ENCODE results near the gene ALOX12B. TPM values are rescaled to one million over a fixed set of nuclear protein-coding genes. Genes with fewer than 3 reads are reported as not detected.

Gene ALOX12B
- 1.4 and 1.5 TPM in 2 replicates for total RNA-seq

- ChIA-PET CTCF (interaction anchor here (1.0 to 1.7 kb wide), 4 partner anchors 8 to 21 kb away, joined by 3 to 5 read pairs (median 3); no protein-coding TSS in a partner anchor), POLR2A (interaction anchor here (0.6 to 1.9 kb wide), 2 partner anchors 69 to 239 kb away, joined by 9 to 24 read pairs; no protein-coding TSS in a partner anchor)
- ATAC-seq (ENCODE audit: low read depth), result no peak
- Mint-ChIP-seq H3K4me1 (peaks cover 34% of the 10 kb centered on the region), H3K36me3 (ENCODE audit: low read depth) (peaks cover 2% of the 10 kb centered on the region), H3K27ac (no peak within 1 kb of the TSS), H3K9me3 (no peaks in the 10 kb centered on the region), H3K4me3 (no peak within 1 kb of the TSS), H3K27me3 (no peaks in the 10 kb centered on the region)
- intact Hi-C loops (cut with micrococcal nuclease), result no loop called here
- TF ChIP-seq, protein P1, sequence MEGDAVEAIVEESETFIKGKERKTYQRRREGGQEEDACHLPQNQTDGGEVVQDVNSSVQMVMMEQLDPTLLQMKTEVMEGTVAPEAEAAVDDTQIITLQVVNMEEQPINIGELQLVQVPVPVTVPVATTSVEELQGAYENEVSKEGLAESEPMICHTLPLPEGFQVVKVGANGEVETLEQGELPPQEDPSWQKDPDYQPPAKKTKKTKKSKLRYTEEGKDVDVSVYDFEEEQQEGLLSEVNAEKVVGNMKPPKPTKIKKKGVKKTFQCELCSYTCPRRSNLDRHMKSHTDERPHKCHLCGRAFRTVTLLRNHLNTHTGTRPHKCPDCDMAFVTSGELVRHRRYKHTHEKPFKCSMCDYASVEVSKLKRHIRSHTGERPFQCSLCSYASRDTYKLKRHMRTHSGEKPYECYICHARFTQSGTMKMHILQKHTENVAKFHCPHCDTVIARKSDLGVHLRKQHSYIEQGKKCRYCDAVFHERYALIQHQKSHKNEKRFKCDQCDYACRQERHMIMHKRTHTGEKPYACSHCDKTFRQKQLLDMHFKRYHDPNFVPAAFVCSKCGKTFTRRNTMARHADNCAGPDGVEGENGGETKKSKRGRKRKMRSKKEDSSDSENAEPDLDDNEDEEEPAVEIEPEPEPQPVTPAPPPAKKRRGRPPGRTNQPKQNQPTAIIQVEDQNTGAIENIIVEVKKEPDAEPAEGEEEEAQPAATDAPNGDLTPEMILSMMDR (IDR thresholded peaks at IDR 0.05), result no peak
- DNase-seq, result no peak
These were observed at the start of gene ALOX12B for GRCh38 chr17:8087075-8087951. Gene ALOX12B (minus strand): TSS chr17:8087716. CDS start chr17:8087442, 274 bp downstream.

- no peaks in the 10 kb centered on the region for H3K4me1 Mint-ChIP-seq
- intact Hi-C loops (cut with micrococcal nuclease), result no loop called here
- no peaks in the 10 kb centered on the region for H3K9me3 Mint-ChIP-seq
- POLR2A ChIA-PET, result interaction anchor here (1.2 to 1.7 kb wide), 2 partner anchors 10 to 23 kb away, joined by 3 to 5 read pairs; partner anchors contain the start of gene HES7
- peaks cover 5% of the 10 kb centered on the region for H3K27me3 Mint-ChIP-seq
- TF ChIP-seq, protein P1 (IDR thresholded peaks at IDR 0.05), result no peak
- H3K27ac Mint-ChIP-seq, result no peak overlapping the region
- CTCF ChIA-PET, result no interaction called here
- H3K36me3 Mint-ChIP-seq (ENCODE audit: low read depth), result no peaks in the 10 kb centered on the region
- DNase-seq (no peak), ATAC-seq (ENCODE audit: low read depth) (no peak)
- H3K4me3 Mint-ChIP-seq, result no peak overlapping the region
These were observed 46.4 kb upstream of the ALOX12B start for GRCh38 chr17:8133941-8134340.

- Mint-ChIP-seq H3K9me3 (no peaks in the 10 kb centered on the region), H3K27ac (no peak overlapping the region), H3K27me3 (peaks cover 5% of the 10 kb centered on the region), H3K4me3 (no peak overlapping the region), H3K4me1 (no peaks in the 10 kb centered on the region), H3K36me3 (ENCODE audit: low read depth) (no peaks in the 10 kb centered on the region)
- no peak for ATAC-seq (ENCODE audit: low read depth)
- POLR2A ChIA-PET, result interaction anchor here (1.2 to 1.7 kb wide), 2 partner anchors 9 to 23 kb away, joined by 3 to 5 read pairs; partner anchors contain the start of gene HES7
- DNase-seq, result no peak
- TF ChIP-seq, protein P1 (IDR thresholded peaks at IDR 0.05), result no peak
- CTCF ChIA-PET, result no interaction called here
- intact Hi-C loops (cut with micrococcal nuclease), result no loop called here
These were observed 45.9 kb upstream of the ALOX12B start for GRCh38 chr17:8133399-8133798.

DNA sequence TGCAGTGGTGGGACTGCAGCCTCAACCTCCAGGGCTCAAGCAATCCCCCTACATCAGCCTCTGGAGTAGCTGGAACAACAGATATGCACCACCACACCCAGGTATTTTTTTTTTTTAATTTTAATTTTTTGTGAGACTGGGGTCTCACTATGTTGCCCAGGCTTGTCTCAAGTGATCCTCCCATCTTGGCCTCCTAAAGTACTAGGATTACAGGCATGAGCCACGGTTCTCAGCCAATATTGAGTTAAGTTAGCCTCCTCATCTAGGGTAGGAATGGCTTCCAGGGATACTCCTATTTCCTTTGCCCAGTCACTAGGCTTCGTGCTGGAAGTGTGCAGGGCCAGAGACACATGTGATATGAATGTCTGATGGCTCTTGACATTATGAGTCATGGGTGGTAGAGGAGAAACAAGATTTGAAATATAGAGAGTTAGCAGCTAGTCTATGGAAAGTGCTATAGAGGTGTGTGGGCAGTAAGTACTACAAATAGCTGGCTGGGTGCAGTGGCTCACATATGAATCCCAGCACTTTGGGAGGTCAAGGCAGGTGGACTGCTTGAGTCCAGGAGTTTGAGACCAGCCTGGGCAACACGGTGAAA lies 44.4 kb upstream of the ALOX12B start:
- H3K4me3 Mint-ChIP-seq, result no peak overlapping the region
- TF ChIP-seq, protein P1 (IDR thresholded peaks at IDR 0.05), result no peak
- no peaks in the 10 kb centered on the region for H3K9me3 Mint-ChIP-seq
- ChIA-PET CTCF (no interaction called here), POLR2A (interaction anchor here (0.7 to 1.0 kb wide), 2 partner anchors 27 to 41 kb away, joined by 3 to 4 read pairs; no protein-coding TSS in a partner anchor)
- DNase-seq (no peak), ATAC-seq (ENCODE audit: low read depth) (no peak)
- intact Hi-C loops (cut with micrococcal nuclease), result no loop called here
- H3K4me1 Mint-ChIP-seq, result peaks cover 5% of the 10 kb centered on the region
- no peak overlapping the region for H3K27ac Mint-ChIP-seq
- no peaks in the 10 kb centered on the region for H3K36me3 Mint-ChIP-seq (ENCODE audit: low read depth)
- peaks cover 8% of the 10 kb centered on the region for H3K27me3 Mint-ChIP-seq
